HEK293 (cell line): ENCODE measurements around the gene SMARCD3.

Experiments used
- CTCF ChIA-PET: fragments of 350-600 bp; formaldehyde crosslinking; extraction: SDS; loops from one replicate; lab custom pipeline; 2021; ENCODE audit warnings: antibody characterized with exemption; lab: Yijun Ruan, JAX
- POLR2A ChIA-PET: fragments of 300-600 bp; formaldehyde crosslinking; extraction: SDS; loops from one replicate; lab custom pipeline; 2020; ENCODE audit warnings: antibody characterized with exemption, inconsistent platforms; lab: Yijun Ruan, JAX
- H3K27ac ChIP-seq: fragments of 200-500 bp; sonication (Bioruptor generic); 2 replicates; pipeline ENCODE4 v1.5.1; 2014; ENCODE audit warnings: low read depth, low read length, control low read depth, inconsistent platforms; ENCODE audit errors: extremely low read depth
- H3K36me3 ChIP-seq, 2 experiments: fragments of 200-500 bp in 1 of 2; sonication (Bioruptor generic) in 1 of 2; 1 replicate in 1 of 2; 2 replicates in 1 of 2; pipeline ENCODE4 v1.5.1; 2014 to 2017; ENCODE audit warnings: inconsistent platforms in 2 of 2, low read length in 2 of 2; ENCODE audit not compliant: control insufficient read depth in 2 of 2, insufficient read depth in 1 of 2
- H3K4me1 ChIP-seq: fragments of 200-500 bp; sonication (Bioruptor generic); 2 replicates; pipeline ENCODE4 v1.5.1; 2014; ENCODE audit warnings: mild to moderate bottlenecking, low read length, inconsistent platforms; ENCODE audit not compliant: control insufficient read depth, insufficient read depth
- H3K4me3 ChIP-seq: 2 replicates; pipeline ENCODE4 v1.5.1; 2011; ENCODE audit warnings: low read depth, mild to moderate bottlenecking, control low read depth, low read length, moderate library complexity
- H3K9me3 ChIP-seq: fragments of 200-500 bp; sonication (Bioruptor generic); 2 replicates; pipeline ENCODE4 v1.5.1; 2014; ENCODE audit warnings: low read depth, low read length, inconsistent platforms; ENCODE audit not compliant: control insufficient read depth, insufficient read depth
- GLIS1 ChIP-seq: fragments of 450-650 bp; formaldehyde crosslinking; IDR thresholded peaks from 2 replicates; pipeline ENCODE4 v1.5.1; 2016; ENCODE audit warnings: missing biosample characterization, missing genetic modification characterization
- GLIS2 ChIP-seq: fragments of 450-650 bp; formaldehyde crosslinking; IDR thresholded peaks from 2 replicates; pipeline ENCODE4 v1.5.1; 2016; ENCODE audit warnings: missing biosample characterization, missing genetic modification characterization
- SP3 ChIP-seq: fragments of 450-650 bp; formaldehyde crosslinking; IDR thresholded peaks from 2 replicates; pipeline ENCODE4 v1.5.1; 2016; ENCODE audit warnings: missing biosample characterization, missing genetic modification characterization
- ZBTB17 ChIP-seq: fragments of 450-650 bp; formaldehyde crosslinking; IDR thresholded peaks from 2 replicates; pipeline ENCODE4 v1.5.1; 2016; ENCODE audit warnings: missing biosample characterization, missing genetic modification characterization
- ZBTB8A ChIP-seq: fragments of 450-650 bp; formaldehyde crosslinking; IDR thresholded peaks from 2 replicates; pipeline ENCODE4 v1.5.1; 2016; ENCODE audit warnings: missing biosample characterization, missing genetic modification characterization
- ZIC2 ChIP-seq: fragments of 450-650 bp; formaldehyde crosslinking; IDR thresholded peaks from 2 replicates; pipeline ENCODE4 v1.5.1; 2016; ENCODE audit warnings: missing biosample characterization, missing genetic modification characterization
- ZNF140 ChIP-seq: fragments of 450-650 bp; formaldehyde crosslinking; IDR thresholded peaks from 2 replicates; pipeline ENCODE4 v1.5.1; 2016; ENCODE audit warnings: missing biosample characterization, missing genetic modification characterization
- ZSCAN23 ChIP-seq: fragments of 450-650 bp; formaldehyde crosslinking; IDR thresholded peaks from 2 replicates; pipeline ENCODE4 v1.5.1; 2016; ENCODE audit warnings: missing biosample characterization, missing genetic modification characterization
- TF ChIP-seq, protein P1 (sequence below): fragments of 450-650 bp; formaldehyde crosslinking; IDR thresholded peaks from 2 replicates; pipeline ENCODE4 v1.5.1; 2016; ENCODE audit warnings: missing biosample characterization, missing genetic modification characterization, borderline replicate concordance
- TF ChIP-seq, protein P2 (sequence below): sonication (generic); formaldehyde crosslinking; IDR thresholded peaks from 2 replicates; pipeline ENCODE4 v1.8.1; 2022; ENCODE audit warnings: mild to moderate bottlenecking, moderate library complexity, missing genetic modification reagents
- TF ChIP-seq, protein P3 (sequence below): fragments of 450-650 bp; formaldehyde crosslinking; IDR thresholded peaks from 2 replicates; pipeline ENCODE4 v1.5.1; 2016; ENCODE audit warnings: missing biosample characterization, missing genetic modification characterization

Gene SMARCD3

DNA sequence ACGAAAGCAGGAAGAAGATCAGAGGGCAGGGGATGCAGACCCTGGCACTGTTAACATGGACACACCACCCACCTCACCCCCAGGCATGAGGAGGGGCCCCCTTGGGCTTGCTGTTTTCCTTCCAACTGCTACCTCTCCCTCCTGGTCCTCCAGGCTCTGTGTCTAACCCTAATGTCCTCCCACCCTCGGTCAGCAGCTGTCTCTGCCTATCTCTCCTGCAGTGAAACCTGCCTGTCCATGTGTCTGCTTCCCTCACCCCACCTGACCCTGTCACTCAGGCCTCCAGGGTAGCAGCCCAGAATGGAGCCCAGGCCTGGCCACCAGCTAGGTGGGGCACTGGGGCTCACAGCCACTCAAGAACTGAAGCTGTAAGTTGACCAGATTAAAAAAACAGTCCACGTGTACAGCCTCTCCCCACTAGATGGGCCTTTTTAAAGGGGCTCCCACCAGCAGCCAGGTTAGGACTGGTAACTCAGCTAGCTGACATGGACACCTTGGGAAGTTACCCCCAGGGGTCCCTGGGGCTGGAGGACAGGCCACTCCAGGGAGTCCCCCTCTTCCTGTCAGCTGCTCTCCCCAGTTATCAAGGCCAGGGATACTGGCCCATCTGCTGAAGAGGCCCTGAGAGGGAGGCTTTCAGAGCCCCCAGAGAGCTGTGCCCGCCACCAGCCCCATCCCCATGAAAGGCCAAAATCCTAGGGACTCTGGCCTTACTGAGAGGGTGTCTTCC is 1.5 kb downstream of the SMARCD3 start:
- H3K4me1 ChIP-seq = peaks cover 3% of the 10 kb centered on the region; the same call in 1 of the 2 replicates
- H3K9me3 ChIP-seq = no peaks in the 10 kb centered on the region
- ChIA-PET POLR2A (interaction anchor here (0.6 to 2.0 kb wide), 4 partner anchors 12 to 1688 kb away, joined by 3 to 16 read pairs (median 4); partner anchors contain the start of genes ABCF2 and NUB1), CTCF (interaction anchor here (0.5 to 4.6 kb wide), 10 partner anchors 10 to 123 kb away, joined by 3 to 43 read pairs (median 4); partner anchors contain the start of gene ABCF2)
- TF ChIP-seq ZIC2 (tag by site-specific recombination) (peak; percentile 8; the same call in 1 of the 2 replicates), GLIS1 (tag by site-specific recombination) (peak; percentile 79), ZBTB8A (0 out of 2 replicates have a peak, but pooled peaks have one; percentile 13), GLIS2 (tag by site-specific recombination) (0 out of 2 replicates have a peak, but pooled peaks have one; percentile 58)
- TF ChIP-seq, protein P1, sequence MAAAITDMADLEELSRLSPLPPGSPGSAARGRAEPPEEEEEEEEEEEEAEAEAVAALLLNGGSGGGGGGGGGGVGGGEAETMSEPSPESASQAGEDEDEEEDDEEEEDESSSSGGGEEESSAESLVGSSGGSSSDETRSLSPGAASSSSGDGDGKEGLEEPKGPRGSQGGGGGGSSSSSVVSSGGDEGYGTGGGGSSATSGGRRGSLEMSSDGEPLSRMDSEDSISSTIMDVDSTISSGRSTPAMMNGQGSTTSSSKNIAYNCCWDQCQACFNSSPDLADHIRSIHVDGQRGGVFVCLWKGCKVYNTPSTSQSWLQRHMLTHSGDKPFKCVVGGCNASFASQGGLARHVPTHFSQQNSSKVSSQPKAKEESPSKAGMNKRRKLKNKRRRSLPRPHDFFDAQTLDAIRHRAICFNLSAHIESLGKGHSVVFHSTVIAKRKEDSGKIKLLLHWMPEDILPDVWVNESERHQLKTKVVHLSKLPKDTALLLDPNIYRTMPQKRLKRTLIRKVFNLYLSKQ = no peak
- TF ChIP-seq, protein P2, sequence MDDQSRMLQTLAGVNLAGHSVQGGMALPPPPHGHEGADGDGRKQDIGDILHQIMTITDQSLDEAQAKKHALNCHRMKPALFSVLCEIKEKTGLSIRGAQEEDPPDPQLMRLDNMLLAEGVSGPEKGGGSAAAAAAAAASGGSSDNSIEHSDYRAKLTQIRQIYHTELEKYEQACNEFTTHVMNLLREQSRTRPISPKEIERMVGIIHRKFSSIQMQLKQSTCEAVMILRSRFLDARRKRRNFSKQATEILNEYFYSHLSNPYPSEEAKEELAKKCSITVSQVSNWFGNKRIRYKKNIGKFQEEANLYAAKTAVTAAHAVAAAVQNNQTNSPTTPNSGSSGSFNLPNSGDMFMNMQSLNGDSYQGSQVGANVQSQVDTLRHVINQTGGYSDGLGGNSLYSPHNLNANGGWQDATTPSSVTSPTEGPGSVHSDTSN (CRISPR knock-in tag) = no peak
- H3K27ac ChIP-seq = no peak overlapping the region
- no peak overlapping the region for H3K4me3 ChIP-seq
- H3K36me3 ChIP-seq = peaks cover 0 to 11% of the 10 kb centered on the region in 2 experiments; a peak in 1 of 3 replicates

DNA sequence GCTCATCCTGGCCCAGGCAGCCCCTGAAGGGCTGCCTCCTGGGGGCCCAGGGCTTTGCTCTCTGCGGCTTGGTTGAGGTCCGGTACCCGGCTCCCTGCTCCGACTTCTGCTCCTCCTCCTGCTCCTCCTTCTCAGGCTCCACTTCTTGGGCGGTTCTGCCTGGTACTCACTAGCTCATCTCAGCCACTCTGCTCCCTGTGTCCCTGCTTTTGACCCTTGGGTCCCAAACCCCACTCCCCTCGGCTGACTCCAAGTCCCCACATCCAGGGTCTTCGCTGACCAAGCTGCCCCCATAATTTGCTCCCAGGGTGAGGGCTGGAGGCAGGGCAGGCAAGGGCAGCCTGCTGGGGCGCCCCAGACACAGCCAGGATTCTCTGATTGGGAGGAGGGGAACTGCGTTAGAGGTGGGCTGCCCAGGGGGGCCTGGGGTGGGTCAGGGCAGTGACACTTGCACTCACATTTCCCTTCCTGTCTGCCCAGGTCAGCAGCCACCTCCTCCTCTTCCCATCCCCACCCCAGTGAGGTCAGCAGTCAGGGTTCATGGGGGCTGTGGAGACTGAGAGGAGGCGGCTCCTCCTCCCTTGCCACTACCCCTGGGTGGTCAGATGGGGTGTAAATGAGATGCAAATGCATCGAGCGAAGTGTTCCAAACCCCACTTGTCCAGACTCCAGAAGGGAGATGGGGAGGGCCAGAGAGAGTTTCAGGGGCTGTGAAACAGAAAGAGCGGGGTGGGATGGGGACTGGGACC is 2.2 kb downstream of the SMARCD3 start:
- ChIA-PET POLR2A (interaction anchor here (0.8 to 2.0 kb wide), 4 partner anchors 10 to 19 kb away, joined by 3 to 16 read pairs (median 4); partner anchors contain the start of gene ABCF2), CTCF (interaction anchor here (0.6 to 4.6 kb wide), 9 partner anchors 10 to 122 kb away, joined by 3 to 43 read pairs (median 5); partner anchors contain the start of gene ABCF2)
- TF ChIP-seq, protein P3, sequence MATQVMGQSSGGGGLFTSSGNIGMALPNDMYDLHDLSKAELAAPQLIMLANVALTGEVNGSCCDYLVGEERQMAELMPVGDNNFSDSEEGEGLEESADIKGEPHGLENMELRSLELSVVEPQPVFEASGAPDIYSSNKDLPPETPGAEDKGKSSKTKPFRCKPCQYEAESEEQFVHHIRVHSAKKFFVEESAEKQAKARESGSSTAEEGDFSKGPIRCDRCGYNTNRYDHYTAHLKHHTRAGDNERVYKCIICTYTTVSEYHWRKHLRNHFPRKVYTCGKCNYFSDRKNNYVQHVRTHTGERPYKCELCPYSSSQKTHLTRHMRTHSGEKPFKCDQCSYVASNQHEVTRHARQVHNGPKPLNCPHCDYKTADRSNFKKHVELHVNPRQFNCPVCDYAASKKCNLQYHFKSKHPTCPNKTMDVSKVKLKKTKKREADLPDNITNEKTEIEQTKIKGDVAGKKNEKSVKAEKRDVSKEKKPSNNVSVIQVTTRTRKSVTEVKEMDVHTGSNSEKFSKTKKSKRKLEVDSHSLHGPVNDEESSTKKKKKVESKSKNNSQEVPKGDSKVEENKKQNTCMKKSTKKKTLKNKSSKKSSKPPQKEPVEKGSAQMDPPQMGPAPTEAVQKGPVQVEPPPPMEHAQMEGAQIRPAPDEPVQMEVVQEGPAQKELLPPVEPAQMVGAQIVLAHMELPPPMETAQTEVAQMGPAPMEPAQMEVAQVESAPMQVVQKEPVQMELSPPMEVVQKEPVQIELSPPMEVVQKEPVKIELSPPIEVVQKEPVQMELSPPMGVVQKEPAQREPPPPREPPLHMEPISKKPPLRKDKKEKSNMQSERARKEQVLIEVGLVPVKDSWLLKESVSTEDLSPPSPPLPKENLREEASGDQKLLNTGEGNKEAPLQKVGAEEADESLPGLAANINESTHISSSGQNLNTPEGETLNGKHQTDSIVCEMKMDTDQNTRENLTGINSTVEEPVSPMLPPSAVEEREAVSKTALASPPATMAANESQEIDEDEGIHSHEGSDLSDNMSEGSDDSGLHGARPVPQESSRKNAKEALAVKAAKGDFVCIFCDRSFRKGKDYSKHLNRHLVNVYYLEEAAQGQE = no peak
- TF ChIP-seq ZNF140 (tag by site-specific recombination) (no peak), SP3 (peak; percentile 8; the same call in 1 of the 2 replicates), ZBTB17 (tag by site-specific recombination) (peak; percentile 47; the same call in 1 of the 2 replicates), ZSCAN23 (tag by site-specific recombination) (no peak)
- Histone ChIP-seq H3K4me3 (no peak overlapping the region), H3K27ac (no peak overlapping the region), H3K36me3 (peaks cover 0 to 19% of the 10 kb centered on the region in 2 experiments; a peak in 1 of 3 replicates), H3K9me3 (no peaks in the 10 kb centered on the region), H3K4me1 (peaks cover 3% of the 10 kb centered on the region; the same call in 1 of the 2 replicates)
